Stomach (tissue), 9 donors: ENCODE data around the gene SIK3. TPM values are rescaled to one million over a fixed set of nuclear protein-coding genes. Genes with fewer than 3 reads are reported as not detected.

ENCODE experiments used
- DNase-seq, 2 donors: peaks; one replicate each; pipeline versions ENCODE4 v3.0.0 to v3.0.0-alpha.2; 2013 to 2019
- H3K27ac ChIP-seq, 5 donors: fragments of 200-600 bp in 4 of 5; sonication (generic) in 4 of 5; one replicate each; pipeline ENCODE4 v1.5.1; 2013 to 2019; ENCODE audit warnings: mild to moderate bottlenecking in 1 of 5, moderate library complexity in 1 of 5
- H3K27me3 ChIP-seq, 3 donors: fragments of 200-600 bp; sonication (generic); one replicate each; pipeline ENCODE4 v1.5.1; 2017 to 2019; ENCODE audit warnings: mixed run types in 1 of 3
- H3K36me3 ChIP-seq, 4 donors: fragments of 200-600 bp; sonication (generic); 1 replicate in 3 of 4; 2 replicates in 1 of 4; pipeline ENCODE4 v1.5.1; 2016 to 2019
- H3K4me1 ChIP-seq, 4 donors: fragments of 200-600 bp; sonication (generic); one replicate each; pipeline ENCODE4 v1.5.1; 2016 to 2019
- H3K4me3 ChIP-seq, 4 donors: fragments of 200-600 bp; sonication (generic) in 3 of 4; one replicate each; pipeline ENCODE4 v1.5.1; 2016 to 2019; ENCODE audit warnings: mild to moderate bottlenecking in 1 of 4
- H3K9me3 ChIP-seq, 4 donors: fragments of 200-600 bp; sonication (generic); one replicate each; pipeline ENCODE4 v1.5.1; 2016 to 2019
- EP300 ChIP-seq: sonication (generic); formaldehyde crosslinking; IDR thresholded peaks from one replicate; pipeline ENCODE4 v1.6.1; 2017; ENCODE audit warnings: antibody characterized with exemption
- POLR2A ChIP-seq, 4 donors: fragments of 450-650 bp; IDR thresholded peaks; one replicate each; pipeline ENCODE4 v1.6.1; 2016; ENCODE audit warnings: antibody characterized with exemption in 4 of 4, control low read depth in 2 of 4, mild to moderate bottlenecking in 1 of 4, moderate library complexity in 1 of 4
- POLR2AphosphoS5 ChIP-seq, 3 donors: sonication (generic); formaldehyde crosslinking; IDR thresholded peaks; one replicate each; pipeline ENCODE4 v1.6.1; 2016; ENCODE audit warnings: antibody characterized with exemption in 3 of 3
- WGBS, 5 donors: extraction: QIAGEN DNeasy Blood & Tissue Kit in 3 of 5; methylation state at CpG; one replicate each; pipeline versions ENCODE4 v1.1.5 to v1.1.7; 2013 to 2018; 5-methylcytosine and 5-hydroxymethylcytosine counted together
- intact Hi-C: fragments of 100-400 bp; cut with DNase I; formaldehyde crosslinking; loops from one replicate; pipeline ENCODE4 v1.15.1; 2023; ENCODE audit warnings: low total_unique reads
- polyA plus RNA-seq, 3 donors: library from polyadenylated mRNA; stranded (reverse); fragments of 200-250 nt; gene quantifications; one replicate each; pipeline ENCODE4 v1.2.3, GENCODE V29; 2013
- total RNA-seq, 5 donors: library from RNA; depleted of rRNA; stranded (reverse); fragments of >200 nt; gene quantifications; one replicate each; pipeline versions ENCODE4 v1.1.0 to v1.2.3, GENCODE V29; 2014 to 2016
- TF ChIP-seq, protein P1 (sequence below), 7 experiments: fragments of 450-650 bp in 4 of 7; fragments of 200-600 bp in 3 of 7; sonication (generic) in 3 of 7; IDR thresholded peaks; one replicate each; pipeline ENCODE4 v1.5.1; 2016 to 2019; ENCODE audit warnings: antibody characterized with exemption in 7 of 7, control low read depth in 2 of 7, mild to moderate bottlenecking in 1 of 7
- donor health status: healthy with polysubstance abuse.
- donor health status: Bipolar disorder and iron deficiency.
- donor health status: healthy.

Gene SIK3
- total and polyA plus RNA-seq, 8 donors, result 6.5 to 97.8 (median 23.7) TPM

DNA sequence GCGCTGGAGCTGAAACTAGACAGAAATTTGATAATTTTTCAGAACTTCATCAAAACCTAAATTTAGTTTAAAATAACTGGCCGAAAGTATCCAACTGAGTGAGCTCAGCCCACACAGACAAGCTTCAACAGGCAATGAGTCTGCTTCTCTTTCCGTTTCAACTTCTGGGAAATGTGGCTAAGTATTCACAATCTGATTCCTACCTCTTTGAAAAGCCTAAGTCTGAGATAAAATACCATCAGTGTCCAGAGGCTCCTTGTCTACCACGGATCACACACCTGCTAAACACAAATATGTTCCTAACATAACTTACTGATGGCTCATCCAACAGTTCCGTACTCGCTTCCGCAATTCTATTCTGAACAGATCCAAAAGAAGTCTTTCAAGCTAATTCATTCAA is 8.5 kb downstream of the SIK3 start:
- intact Hi-C loops, result no loop called here
- no peaks in the 10 kb centered on the region for H3K9me3 ChIP-seq
- H3K4me1 ChIP-seq, result peaks cover 5 to 98% (median 47%) of the 10 kb centered on the region in 4 donors
- TF ChIP-seq EP300 (no peak), POLR2AphosphoS5 (IDR thresholded peaks at IDR 0.05) (no peak), POLR2A (IDR thresholded peaks at IDR 0.05) (no peak)
- TF ChIP-seq, protein P1, sequence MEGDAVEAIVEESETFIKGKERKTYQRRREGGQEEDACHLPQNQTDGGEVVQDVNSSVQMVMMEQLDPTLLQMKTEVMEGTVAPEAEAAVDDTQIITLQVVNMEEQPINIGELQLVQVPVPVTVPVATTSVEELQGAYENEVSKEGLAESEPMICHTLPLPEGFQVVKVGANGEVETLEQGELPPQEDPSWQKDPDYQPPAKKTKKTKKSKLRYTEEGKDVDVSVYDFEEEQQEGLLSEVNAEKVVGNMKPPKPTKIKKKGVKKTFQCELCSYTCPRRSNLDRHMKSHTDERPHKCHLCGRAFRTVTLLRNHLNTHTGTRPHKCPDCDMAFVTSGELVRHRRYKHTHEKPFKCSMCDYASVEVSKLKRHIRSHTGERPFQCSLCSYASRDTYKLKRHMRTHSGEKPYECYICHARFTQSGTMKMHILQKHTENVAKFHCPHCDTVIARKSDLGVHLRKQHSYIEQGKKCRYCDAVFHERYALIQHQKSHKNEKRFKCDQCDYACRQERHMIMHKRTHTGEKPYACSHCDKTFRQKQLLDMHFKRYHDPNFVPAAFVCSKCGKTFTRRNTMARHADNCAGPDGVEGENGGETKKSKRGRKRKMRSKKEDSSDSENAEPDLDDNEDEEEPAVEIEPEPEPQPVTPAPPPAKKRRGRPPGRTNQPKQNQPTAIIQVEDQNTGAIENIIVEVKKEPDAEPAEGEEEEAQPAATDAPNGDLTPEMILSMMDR (IDR thresholded peaks at IDR 0.05), result no peak
- H3K4me3 ChIP-seq, result no peak overlapping the region
- no peaks in the 10 kb centered on the region for H3K27me3 ChIP-seq
- WGBS, 5 donors, result 72 to 92% (median 82%) methylated on average over 7 of the region's 7 CpGs
- DNase-seq, result no peak
- H3K36me3 ChIP-seq, result no peaks in the 10 kb centered on the region
- peak overlapping the region in 2 of 5 donors; percentile 9 to 53 for H3K27ac ChIP-seq

DNA sequence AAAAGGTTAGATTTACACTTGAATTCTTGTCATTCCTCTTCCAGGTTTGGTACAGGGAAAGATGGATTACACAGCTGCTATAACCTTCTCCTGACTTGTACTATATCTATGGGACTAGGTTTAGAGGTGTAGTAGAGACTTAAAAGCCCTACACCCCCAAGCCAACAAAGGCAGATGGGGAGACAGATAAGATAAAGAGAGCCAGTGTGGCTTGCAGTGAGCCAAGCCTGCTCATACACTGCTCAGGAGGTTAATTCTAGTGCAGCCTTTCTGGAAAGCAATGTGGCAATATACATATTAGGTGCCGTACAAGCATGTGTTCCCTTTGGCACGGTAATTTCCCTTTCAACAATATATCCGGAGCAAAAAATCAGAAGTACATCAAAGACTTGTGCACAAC is 10.8 kb downstream of the SIK3 start:
- no peak for DNase-seq
- Histone ChIP-seq H3K27me3 (no peaks in the 10 kb centered on the region), H3K36me3 (no peaks in the 10 kb centered on the region), H3K9me3 (no peaks in the 10 kb centered on the region), H3K4me3 (no peak overlapping the region), H3K27ac (no peak overlapping the region), H3K4me1 (peaks cover 3 to 98% (median 50%) of the 10 kb centered on the region in 4 donors)
- intact Hi-C loops, result no loop called here
- WGBS, 5 donors, result 60 to 81% (median 72%) methylated on average over 3 of the region's 3 CpGs
- TF ChIP-seq EP300, result no peak
- TF ChIP-seq POLR2A (IDR thresholded peaks at IDR 0.05), result no peak
- TF ChIP-seq, protein P1 (IDR thresholded peaks at IDR 0.05), result no peak
- no peak for TF ChIP-seq POLR2AphosphoS5 (IDR thresholded peaks at IDR 0.05)

DNA sequence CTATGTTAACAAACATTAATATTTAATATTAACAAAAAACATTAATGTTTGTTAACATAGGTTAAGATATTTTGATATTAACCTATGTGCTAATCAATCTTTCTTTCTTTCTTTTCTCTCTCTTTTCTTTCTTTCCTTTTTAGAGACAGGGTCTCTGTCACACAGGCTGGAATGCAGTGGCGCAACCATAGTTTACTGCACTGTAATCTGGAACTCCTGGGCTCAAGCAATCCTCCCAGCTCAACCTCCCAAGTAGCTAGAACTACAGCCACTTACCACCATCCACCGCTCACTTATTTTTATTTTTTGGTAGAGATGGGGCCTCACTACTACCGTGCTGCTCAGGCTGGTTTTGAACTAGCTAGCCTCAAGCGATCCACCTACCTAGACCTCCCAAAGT is 13.2 kb downstream of the SIK3 start:
- H3K36me3 ChIP-seq, result no peaks in the 10 kb centered on the region
- no peak for DNase-seq
- peaks cover 7 to 94% (median 46%) of the 10 kb centered on the region in 4 donors for H3K4me1 ChIP-seq
- TF ChIP-seq POLR2AphosphoS5 (IDR thresholded peaks at IDR 0.05), result no peak
- TF ChIP-seq, protein P1 (IDR thresholded peaks at IDR 0.05), result no peak
- TF ChIP-seq EP300, result no peak
- no peak for TF ChIP-seq POLR2A (IDR thresholded peaks at IDR 0.05)
- no peaks in the 10 kb centered on the region for H3K27me3 ChIP-seq
- intact Hi-C loops, result no loop called here
- no peak overlapping the region for H3K27ac ChIP-seq
- WGBS, 5 donors, result 84 to 98% (median 90%) methylated on average over 4 of the region's 4 CpGs
- H3K4me3 ChIP-seq, result no peak overlapping the region
- H3K9me3 ChIP-seq, result no peaks in the 10 kb centered on the region

DNA sequence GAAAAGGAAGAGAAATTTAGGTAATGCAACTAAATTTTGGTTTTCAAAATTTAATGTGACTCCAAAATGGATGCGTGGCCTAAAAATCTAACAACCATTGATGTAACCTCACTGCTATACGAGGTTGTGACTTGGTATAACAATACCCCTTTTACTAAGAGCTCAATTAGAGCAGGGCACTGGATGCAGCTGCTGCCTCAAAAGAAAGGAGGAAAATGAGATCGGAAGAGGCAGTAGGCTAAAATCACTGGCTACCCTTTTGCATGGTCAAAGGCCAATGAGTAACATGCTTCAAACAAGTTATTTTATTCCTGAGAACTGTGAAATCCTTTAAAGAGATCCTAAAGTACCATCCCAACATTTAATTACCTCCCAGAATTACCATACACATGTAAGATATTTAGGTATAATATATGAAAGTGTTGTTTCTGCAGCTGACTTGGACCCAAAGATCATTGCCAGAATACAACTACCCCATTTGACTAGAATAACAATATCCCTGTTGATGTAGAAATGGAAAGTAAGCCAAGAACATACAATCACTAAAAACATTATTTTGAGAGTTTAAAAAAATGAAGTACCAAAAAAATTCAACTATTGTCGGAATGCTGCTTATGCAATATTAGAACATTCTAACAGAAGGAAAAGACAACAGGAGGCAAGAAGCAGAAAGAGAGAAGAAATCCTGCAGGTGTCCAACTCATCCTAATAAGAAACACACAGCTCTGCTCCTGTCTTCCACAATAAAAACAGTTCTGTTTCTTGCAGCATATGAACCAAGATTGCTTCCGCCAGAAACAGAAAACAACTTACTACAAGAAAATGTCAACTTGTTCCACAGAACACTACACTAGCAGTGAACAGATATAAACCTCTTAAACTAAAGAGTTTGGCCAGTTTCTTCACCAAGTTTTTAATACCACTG is 15.0 kb downstream of the SIK3 start:
- Histone ChIP-seq H3K27me3 (no peaks in the 10 kb centered on the region), H3K9me3 (no peaks in the 10 kb centered on the region), H3K27ac (peak overlapping the region in 1 of 5 donors; percentile 13), H3K4me1 (peaks cover 7 to 87% (median 51%) of the 10 kb centered on the region in 4 donors), H3K36me3 (no peaks in the 10 kb centered on the region), H3K4me3 (no peak overlapping the region)
- WGBS, 5 donors, result 73 to 90% (median 84%) methylated on average over 5 of the region's 5 CpGs
- intact Hi-C loops, result no loop called here
- DNase-seq, result no peak
- TF ChIP-seq EP300, result no peak
- no peak for TF ChIP-seq POLR2A (IDR thresholded peaks at IDR 0.05)
- no peak for TF ChIP-seq POLR2AphosphoS5 (IDR thresholded peaks at IDR 0.05)
- TF ChIP-seq, protein P1 (IDR thresholded peaks at IDR 0.05), result no peak
